Measurements from ENCODE around the gene SLC10A7.

SLC10A7 gene

GRCh38 chr4:146521541-146522097, at the start of gene SLC10A7:
Gene SLC10A7, minus strand, starts transcription at chr4:146521940. Its CDS starts 223 bp downstream, at chr4:146521717.
- peak within 1 kb of the TSS; percentile 79 for H3K4me3 ChIP-seq (ENCODE audit: control insufficient read depth, low read depth, low read length)
- TF ChIP-seq, protein P1, sequence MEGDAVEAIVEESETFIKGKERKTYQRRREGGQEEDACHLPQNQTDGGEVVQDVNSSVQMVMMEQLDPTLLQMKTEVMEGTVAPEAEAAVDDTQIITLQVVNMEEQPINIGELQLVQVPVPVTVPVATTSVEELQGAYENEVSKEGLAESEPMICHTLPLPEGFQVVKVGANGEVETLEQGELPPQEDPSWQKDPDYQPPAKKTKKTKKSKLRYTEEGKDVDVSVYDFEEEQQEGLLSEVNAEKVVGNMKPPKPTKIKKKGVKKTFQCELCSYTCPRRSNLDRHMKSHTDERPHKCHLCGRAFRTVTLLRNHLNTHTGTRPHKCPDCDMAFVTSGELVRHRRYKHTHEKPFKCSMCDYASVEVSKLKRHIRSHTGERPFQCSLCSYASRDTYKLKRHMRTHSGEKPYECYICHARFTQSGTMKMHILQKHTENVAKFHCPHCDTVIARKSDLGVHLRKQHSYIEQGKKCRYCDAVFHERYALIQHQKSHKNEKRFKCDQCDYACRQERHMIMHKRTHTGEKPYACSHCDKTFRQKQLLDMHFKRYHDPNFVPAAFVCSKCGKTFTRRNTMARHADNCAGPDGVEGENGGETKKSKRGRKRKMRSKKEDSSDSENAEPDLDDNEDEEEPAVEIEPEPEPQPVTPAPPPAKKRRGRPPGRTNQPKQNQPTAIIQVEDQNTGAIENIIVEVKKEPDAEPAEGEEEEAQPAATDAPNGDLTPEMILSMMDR (conservative IDR thresholded peaks at IDR 0.05; ENCODE audit: control insufficient read depth, insufficient read depth, low read depth, low read length) = no peak
- DNase-seq (ENCODE audit: low read depth) = peak; percentile 68

GRCh38 chr4:146567396-146567795, 45.7 kb upstream of the SLC10A7 start:
- DNase-seq (ENCODE audit: low read depth) = peak; percentile 11

GRCh38 chr4:146564492-146564891, 42.8 kb upstream of the SLC10A7 start:
- DNase-seq (ENCODE audit: low read depth) = no peak
- TF ChIP-seq, protein P1 (conservative IDR thresholded peaks at IDR 0.05; ENCODE audit: control insufficient read depth, insufficient read depth, low read depth, low read length) = no peak
- H3K4me3 ChIP-seq (ENCODE audit: control insufficient read depth, low read depth, low read length) = no peak overlapping the region

More at GRCh38 chr4:146567396-146567795, 45.7 kb upstream of the SLC10A7 start:
- TF ChIP-seq, protein P1 (conservative IDR thresholded peaks at IDR 0.05; ENCODE audit: control insufficient read depth, insufficient read depth, low read depth, low read length) = no peak
- H3K4me3 ChIP-seq (ENCODE audit: control insufficient read depth, low read depth, low read length) = no peak overlapping the region

DNA sequence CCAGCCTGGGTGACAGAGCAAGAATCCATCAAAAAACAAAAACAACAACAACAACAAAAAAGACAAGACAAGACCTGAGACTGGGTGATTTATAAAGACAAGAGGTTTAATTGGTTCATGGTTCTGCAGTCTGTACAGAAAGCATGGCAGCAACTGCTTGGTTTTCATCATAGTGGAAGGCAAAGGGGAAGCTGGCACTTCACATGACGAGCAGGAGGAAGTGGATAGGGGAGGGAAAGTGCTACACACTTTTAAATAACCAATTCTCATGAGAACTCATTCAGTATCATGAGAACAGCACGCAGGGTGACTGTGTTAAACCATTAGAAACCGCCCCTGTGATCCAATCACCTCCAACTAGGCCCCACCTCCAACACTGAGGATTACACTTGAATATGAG, 28.4 kb upstream of the SLC10A7 start:
- TF ChIP-seq, protein P1 (conservative IDR thresholded peaks at IDR 0.05; ENCODE audit: control insufficient read depth, insufficient read depth, low read depth, low read length) = no peak
- H3K4me3 ChIP-seq (ENCODE audit: control insufficient read depth, low read depth, low read length) = no peak overlapping the region
- no peak for DNase-seq (ENCODE audit: low read depth)

GRCh38 chr4:146548443-146548842, 26.7 kb upstream of the SLC10A7 start:
- TF ChIP-seq, protein P1 (conservative IDR thresholded peaks at IDR 0.05; ENCODE audit: control insufficient read depth, insufficient read depth, low read depth, low read length) = no peak
- no peak for DNase-seq (ENCODE audit: low read depth)
- no peak overlapping the region for H3K4me3 ChIP-seq (ENCODE audit: control insufficient read depth, low read depth, low read length)

DNA sequence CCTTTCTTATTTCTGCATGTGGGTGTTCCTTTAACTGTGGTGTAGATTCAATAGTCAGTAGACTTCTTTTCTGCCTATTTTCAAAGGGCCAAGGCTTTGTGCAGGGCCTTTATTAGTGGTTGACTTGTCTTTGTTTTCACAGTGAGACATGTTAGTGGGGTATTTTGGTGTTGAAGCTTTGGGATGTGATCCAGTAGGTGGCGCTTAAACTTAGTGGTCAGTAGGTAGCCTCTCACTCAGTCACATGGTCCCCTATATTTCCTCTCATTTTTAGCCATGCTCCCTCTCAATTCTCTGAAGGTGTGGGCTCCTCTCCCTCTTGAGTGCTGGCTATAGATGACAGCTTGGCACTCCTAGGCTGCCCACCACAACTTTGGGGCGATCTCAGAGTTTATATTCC, 23.4 kb upstream of the SLC10A7 start:
- no peak overlapping the region for H3K4me3 ChIP-seq (ENCODE audit: control insufficient read depth, low read depth, low read length)
- TF ChIP-seq, protein P1 (conservative IDR thresholded peaks at IDR 0.05; ENCODE audit: control insufficient read depth, insufficient read depth, low read depth, low read length) = peak; percentile 56
- DNase-seq (ENCODE audit: low read depth) = peak; percentile 49

DNA sequence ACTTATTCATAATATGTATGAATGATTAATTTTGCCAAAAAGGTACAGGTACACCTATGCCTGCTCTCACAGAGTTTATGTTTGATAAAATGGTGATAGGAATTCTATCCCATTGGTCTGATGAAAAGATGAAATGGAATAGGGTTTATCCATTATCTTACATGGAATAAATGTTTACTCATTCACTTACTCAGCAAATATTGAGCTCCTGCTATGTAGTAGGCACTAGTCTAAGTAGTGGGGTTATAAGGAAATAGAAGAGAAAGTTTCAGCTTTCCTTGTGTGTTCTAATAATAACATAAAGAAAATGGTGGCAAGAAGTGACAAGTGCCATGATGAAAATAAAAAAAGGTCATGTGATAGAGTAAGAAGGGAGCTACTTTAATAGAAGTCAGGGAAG, 12.4 kb upstream of the SLC10A7 start:
- H3K4me3 ChIP-seq (ENCODE audit: control insufficient read depth, low read depth, low read length) = no peak overlapping the region
- TF ChIP-seq, protein P1 (conservative IDR thresholded peaks at IDR 0.05; ENCODE audit: control insufficient read depth, insufficient read depth, low read depth, low read length) = no peak
- no peak for DNase-seq (ENCODE audit: low read depth)

Data from fibroblast of mammary gland (primary cell).